HepG2 (cell line): ENCODE measurements around the gene TMEM134. TPM values are rescaled to one million over a fixed set of nuclear protein-coding genes. Genes with fewer than 3 reads are reported as not detected.

Experiments used
- EEA1 ChIP-seq: sonication (generic); formaldehyde crosslinking; IDR thresholded peaks from 2 replicates; pipeline ENCODE4 v1.5.1; 2020; ENCODE audit warnings: mild to moderate bottlenecking, missing genetic modification reagents, borderline replicate concordance
- ELF1 ChIP-seq: sonication (generic); formaldehyde crosslinking; IDR thresholded peaks from 2 replicates; pipeline ENCODE4 v1.4.0; 2020; ENCODE audit warnings: missing genetic modification reagents
- HNRNPLL ChIP-seq: fragments of 200-400 bp; formaldehyde crosslinking; IDR thresholded peaks from 2 replicates; pipeline ENCODE4 v1.6.1; 2017; ENCODE audit warnings: mild to moderate bottlenecking, low read depth, low read length; ENCODE audit not compliant: poor library complexity, severe bottlenecking
- HOXA7 ChIP-seq: sonication (generic); formaldehyde crosslinking; IDR thresholded peaks from 2 replicates; pipeline ENCODE4 v1.8.1; 2022; ENCODE audit warnings: mild to moderate bottlenecking, missing genetic modification reagents, moderate library complexity
- NFYC ChIP-seq: IDR thresholded peaks from 2 replicates; pipeline ENCODE4 v1.6.1; 2016; ENCODE audit warnings: missing genetic modification reagents, missing compliant biosample characterization
- NR2F6 ChIP-seq, 2 experiments: IDR thresholded peaks; 2 replicates each; pipeline ENCODE4 v1.6.1; 2016; ENCODE audit warnings: antibody characterized with exemption in 1 of 2, mild to moderate bottlenecking in 1 of 2
- TARDBP ChIP-seq: sonication (generic); formaldehyde crosslinking; IDR thresholded peaks from 2 replicates; pipeline ENCODE4 v1.8.0; 2022; ENCODE audit warnings: mild to moderate bottlenecking, missing genetic modification reagents
- ZBTB8A ChIP-seq: sonication (generic); formaldehyde crosslinking; IDR thresholded peaks from 2 replicates; pipeline ENCODE4 v1.4.0; 2020; ENCODE audit warnings: mild to moderate bottlenecking, low read depth, missing genetic modification reagents, borderline replicate concordance
- ZIK1 ChIP-seq: sonication (generic); formaldehyde crosslinking; IDR thresholded peaks from 2 replicates; pipeline ENCODE4 v1.5.0; 2020; ENCODE audit warnings: mild to moderate bottlenecking, low read depth, missing genetic modification reagents, borderline replicate concordance
- ZNF337 ChIP-seq: sonication (generic); formaldehyde crosslinking; IDR thresholded peaks from 2 replicates; pipeline ENCODE4 v1.5.1; 2020; ENCODE audit warnings: missing genetic modification reagents, low read depth, mild to moderate bottlenecking, borderline replicate concordance
- ZNF547 ChIP-seq: sonication (generic); formaldehyde crosslinking; IDR thresholded peaks from 2 replicates; pipeline ENCODE4 v1.5.1; 2020; ENCODE audit warnings: mild to moderate bottlenecking, missing genetic modification reagents
- ZNF557 ChIP-seq: sonication (generic); formaldehyde crosslinking; IDR thresholded peaks from 2 replicates; pipeline ENCODE4 v1.4.0; 2020; ENCODE audit warnings: missing genetic modification reagents
- ZNF674 ChIP-seq: sonication (generic); formaldehyde crosslinking; IDR thresholded peaks from 2 replicates; pipeline ENCODE4 v1.5.0; 2020; ENCODE audit warnings: low read depth, mild to moderate bottlenecking, missing genetic modification reagents
- polyA plus RNA-seq, 8 experiments: library from polyadenylated mRNA; depleted of rRNA in 3 of 8; stranded (reverse) in 7 of 8; unstranded in 1 of 8; fragments of >200 nt; fragmentation: Illumina TruSeq in 4 of 8; extraction: Trizol in 4 of 8; gene quantifications; 2 replicates each; pipeline versions ENCODE4 v1.2.1 to v1.2.3, GENCODE V29; 2011 to 2016; ENCODE audit warnings: low read depth in 4 of 8, missing spikeins in 1 of 8, mixed read lengths in 1 of 8; ENCODE audit not compliant: insufficient read depth in 1 of 8
- total RNA-seq, 5 experiments: library from RNA; depleted of rRNA; stranded (reverse); fragments of >200 nt; fragmentation: Illumina TruSeq; extraction: Trizol; gene quantifications; 2 replicates each; pipeline ENCODE4 v1.2.3, GENCODE V29; 2016; ENCODE audit warnings: low read depth in 1 of 5
- TF ChIP-seq, protein P1 (sequence below): sonication (generic); formaldehyde crosslinking; IDR thresholded peaks from 2 replicates; pipeline ENCODE4 v1.5.1; 2020; ENCODE audit warnings: mild to moderate bottlenecking, missing genetic modification reagents, borderline replicate concordance
- TF ChIP-seq, protein P2 (sequence below): sonication (generic); formaldehyde crosslinking; conservative IDR thresholded peaks from 2 replicates; pipeline ENCODE4 v1.8.0; 2022; ENCODE audit warnings: missing genetic modification reagents
- TF ChIP-seq, protein P3 (sequence below): sonication (generic); formaldehyde crosslinking; IDR thresholded peaks from 2 replicates; pipeline ENCODE4 v1.4.0; 2020; ENCODE audit warnings: missing genetic modification reagents, low read depth, mild to moderate bottlenecking, borderline replicate concordance
- TF ChIP-seq, protein P4 (sequence below): sonication (generic); formaldehyde crosslinking; IDR thresholded peaks from 2 replicates; pipeline ENCODE4 v1.4.0; 2020; ENCODE audit warnings: missing genetic modification reagents, mild to moderate bottlenecking, borderline replicate concordance
- TF ChIP-seq, protein P5 (sequence below): sonication (generic); formaldehyde crosslinking; IDR thresholded peaks from 2 replicates; pipeline ENCODE4 v1.8.1; 2023; ENCODE audit warnings: mild to moderate bottlenecking, missing genetic modification reagents

Gene TMEM134
- total and polyA plus RNA-seq, 2 of the 13 experiments (the other 11 are each of a cell fraction or from before 2014, with no cell fraction given) = 6.9 to 26.9 TPM

DNA sequence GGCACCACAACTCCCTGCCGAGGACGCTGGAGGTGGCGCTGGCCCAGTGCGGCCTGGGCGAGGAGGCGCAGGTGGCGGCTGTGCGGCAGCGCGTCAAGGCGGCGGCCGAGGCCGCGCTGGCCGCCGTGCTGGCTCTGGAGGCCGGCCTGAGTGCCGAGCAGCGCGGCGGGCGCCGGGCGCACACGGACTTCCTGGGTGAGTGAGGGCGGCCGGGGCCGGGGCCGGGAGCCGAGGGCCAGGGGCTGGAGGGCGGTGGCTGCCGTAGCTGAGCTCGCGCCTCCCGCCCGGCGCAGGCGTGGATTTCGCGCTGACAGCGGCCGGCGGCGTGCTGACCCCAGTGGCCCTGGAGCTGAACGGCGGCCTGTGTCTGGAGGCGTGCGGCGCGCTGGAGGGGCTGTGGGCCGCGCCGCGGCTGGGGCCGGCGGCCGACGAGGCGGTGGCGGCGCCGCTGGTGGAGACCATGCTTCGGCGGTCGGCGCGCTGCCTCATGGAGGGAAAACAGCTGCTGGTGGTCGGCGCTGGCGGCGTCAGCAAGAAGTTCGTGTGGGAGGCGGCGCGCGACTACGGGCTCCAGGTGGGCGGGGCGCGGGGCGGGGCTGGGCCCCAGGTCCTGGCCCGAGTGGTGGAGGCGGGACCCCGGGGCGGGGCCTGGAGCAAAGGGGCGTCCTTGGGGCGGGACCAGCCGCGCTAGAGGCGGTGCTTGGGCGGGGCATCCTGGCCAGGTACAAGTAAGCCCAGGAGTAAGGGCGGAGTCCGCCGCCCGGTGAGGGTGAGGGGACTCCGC is 48.2 kb downstream of the TMEM134 start (continued):
- TF ChIP-seq ZBTB8A (CRISPR knock-in tag) (no peak), ZIK1 (CRISPR knock-in tag) (0 out of 2 replicates have a peak, but pooled peaks have one; percentile 61), ZNF674 (peak; percentile 63; the same call in 1 of the 2 replicates), HNRNPLL (peak; percentile 88), ZNF337 (CRISPR knock-in tag) (no peak), NFYC (CRISPR knock-in tag) (no peak), ZNF547 (CRISPR knock-in tag) (peak; percentile 39; the same call in 1 of the 2 replicates), EEA1 (0 out of 2 replicates have a peak, but pooled peaks have one; percentile 27), HOXA7 (CRISPR knock-in tag) (no peak), ELF1 (no peak), TARDBP (no peak), ZNF557 (no peak), NR2F6 (IDR thresholded peaks at IDR 0.05) (no peak), NR2F6 (CRISPR knock-in tag; IDR thresholded peaks at IDR 0.05) (no peak)
- TF ChIP-seq, protein P1, sequence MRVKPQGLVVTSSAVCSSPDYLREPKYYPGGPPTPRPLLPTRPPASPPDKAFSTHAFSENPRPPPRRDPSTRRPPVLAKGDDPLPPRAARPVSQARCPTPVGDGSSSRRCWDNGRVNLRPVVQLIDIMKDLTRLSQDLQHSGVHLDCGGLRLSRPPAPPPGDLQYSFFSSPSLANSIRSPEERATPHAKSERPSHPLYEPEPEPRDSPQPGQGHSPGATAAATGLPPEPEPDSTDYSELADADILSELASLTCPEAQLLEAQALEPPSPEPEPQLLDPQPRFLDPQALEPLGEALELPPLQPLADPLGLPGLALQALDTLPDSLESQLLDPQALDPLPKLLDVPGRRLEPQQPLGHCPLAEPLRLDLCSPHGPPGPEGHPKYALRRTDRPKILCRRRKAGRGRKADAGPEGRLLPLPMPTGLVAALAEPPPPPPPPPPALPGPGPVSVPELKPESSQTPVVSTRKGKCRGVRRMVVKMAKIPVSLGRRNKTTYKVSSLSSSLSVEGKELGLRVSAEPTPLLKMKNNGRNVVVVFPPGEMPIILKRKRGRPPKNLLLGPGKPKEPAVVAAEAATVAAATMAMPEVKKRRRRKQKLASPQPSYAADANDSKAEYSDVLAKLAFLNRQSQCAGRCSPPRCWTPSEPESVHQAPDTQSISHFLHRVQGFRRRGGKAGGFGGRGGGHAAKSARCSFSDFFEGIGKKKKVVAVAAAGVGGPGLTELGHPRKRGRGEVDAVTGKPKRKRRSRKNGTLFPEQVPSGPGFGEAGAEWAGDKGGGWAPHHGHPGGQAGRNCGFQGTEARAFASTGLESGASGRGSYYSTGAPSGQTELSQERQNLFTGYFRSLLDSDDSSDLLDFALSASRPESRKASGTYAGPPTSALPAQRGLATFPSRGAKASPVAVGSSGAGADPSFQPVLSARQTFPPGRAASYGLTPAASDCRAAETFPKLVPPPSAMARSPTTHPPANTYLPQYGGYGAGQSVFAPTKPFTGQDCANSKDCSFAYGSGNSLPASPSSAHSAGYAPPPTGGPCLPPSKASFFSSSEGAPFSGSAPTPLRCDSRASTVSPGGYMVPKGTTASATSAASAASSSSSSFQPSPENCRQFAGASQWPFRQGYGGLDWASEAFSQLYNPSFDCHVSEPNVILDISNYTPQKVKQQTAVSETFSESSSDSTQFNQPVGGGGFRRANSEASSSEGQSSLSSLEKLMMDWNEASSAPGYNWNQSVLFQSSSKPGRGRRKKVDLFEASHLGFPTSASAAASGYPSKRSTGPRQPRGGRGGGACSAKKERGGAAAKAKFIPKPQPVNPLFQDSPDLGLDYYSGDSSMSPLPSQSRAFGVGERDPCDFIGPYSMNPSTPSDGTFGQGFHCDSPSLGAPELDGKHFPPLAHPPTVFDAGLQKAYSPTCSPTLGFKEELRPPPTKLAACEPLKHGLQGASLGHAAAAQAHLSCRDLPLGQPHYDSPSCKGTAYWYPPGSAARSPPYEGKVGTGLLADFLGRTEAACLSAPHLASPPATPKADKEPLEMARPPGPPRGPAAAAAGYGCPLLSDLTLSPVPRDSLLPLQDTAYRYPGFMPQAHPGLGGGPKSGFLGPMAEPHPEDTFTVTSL (CRISPR knock-in tag) = no peak
- TF ChIP-seq, protein P2, sequence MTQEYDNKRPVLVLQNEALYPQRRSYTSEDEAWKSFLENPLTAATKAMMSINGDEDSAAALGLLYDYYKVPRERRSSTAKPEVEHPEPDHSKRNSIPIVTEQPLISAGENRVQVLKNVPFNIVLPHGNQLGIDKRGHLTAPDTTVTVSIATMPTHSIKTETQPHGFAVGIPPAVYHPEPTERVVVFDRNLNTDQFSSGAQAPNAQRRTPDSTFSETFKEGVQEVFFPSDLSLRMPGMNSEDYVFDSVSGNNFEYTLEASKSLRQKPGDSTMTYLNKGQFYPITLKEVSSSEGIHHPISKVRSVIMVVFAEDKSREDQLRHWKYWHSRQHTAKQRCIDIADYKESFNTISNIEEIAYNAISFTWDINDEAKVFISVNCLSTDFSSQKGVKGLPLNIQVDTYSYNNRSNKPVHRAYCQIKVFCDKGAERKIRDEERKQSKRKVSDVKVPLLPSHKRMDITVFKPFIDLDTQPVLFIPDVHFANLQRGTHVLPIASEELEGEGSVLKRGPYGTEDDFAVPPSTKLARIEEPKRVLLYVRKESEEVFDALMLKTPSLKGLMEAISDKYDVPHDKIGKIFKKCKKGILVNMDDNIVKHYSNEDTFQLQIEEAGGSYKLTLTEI (CRISPR knock-in tag) = no peak
- TF ChIP-seq, protein P3, sequence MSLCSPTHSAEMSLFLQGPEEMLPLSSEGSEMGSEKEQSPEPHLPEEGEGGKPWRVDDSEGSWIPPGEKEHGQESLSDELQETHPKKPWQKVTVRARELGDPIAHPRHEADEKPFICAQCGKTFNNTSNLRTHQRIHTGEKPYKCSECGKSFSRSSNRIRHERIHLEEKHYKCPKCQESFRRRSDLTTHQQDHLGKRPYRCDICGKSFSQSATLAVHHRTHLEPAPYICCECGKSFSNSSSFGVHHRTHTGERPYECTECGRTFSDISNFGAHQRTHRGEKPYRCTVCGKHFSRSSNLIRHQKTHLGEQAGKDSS (CRISPR knock-in tag) = no peak
- TF ChIP-seq, protein P4, sequence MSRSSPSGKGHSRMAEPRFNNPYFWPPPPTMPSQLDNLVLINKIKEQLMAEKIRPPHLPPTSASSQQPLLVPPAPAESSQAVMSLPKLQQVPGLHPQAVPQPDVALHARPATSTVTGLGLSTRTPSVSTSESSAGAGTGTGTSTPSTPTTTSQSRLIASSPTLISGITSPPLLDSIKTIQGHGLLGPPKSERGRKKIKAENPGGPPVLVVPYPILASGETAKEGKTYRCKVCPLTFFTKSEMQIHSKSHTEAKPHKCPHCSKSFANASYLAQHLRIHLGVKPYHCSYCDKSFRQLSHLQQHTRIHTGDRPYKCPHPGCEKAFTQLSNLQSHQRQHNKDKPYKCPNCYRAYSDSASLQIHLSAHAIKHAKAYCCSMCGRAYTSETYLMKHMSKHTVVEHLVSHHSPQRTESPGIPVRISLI = no peak
- TF ChIP-seq, protein P5, sequence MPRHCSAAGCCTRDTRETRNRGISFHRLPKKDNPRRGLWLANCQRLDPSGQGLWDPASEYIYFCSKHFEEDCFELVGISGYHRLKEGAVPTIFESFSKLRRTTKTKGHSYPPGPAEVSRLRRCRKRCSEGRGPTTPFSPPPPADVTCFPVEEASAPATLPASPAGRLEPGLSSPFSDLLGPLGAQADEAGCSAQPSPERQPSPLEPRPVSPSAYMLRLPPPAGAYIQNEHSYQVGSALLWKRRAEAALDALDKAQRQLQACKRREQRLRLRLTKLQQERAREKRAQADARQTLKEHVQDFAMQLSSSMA (CRISPR knock-in tag) = no peak
